Measurements from ENCODE around the gene GNG8. TPM values are rescaled to one million over a fixed set of nuclear protein-coding genes. Genes with fewer than 3 reads are reported as not detected.

Gene GNG8
- total RNA-seq, 3 donors from 2014 or later, result 2.3 TPM; not detected in 2

DNA sequence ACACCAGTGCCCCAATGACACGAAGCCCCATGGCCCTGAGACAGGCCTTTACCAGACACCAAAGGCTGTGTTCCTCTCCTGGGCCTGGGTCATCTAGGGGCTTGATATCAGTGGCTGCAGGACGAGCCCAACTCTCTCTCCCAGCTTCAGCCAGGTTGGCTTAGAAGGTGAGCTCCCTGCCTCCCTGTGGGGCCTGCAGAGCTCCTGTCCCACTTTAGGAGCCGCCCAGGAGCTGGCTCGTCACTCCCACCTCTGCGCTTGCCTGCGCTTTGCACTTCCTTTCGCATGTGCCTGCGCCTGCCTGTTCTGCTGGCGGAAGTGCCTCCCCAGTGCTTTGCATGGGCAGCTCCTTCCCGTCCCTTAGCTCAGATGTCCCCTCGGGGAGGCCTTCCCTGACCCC is 30.0 kb downstream of the GNG8 start:
- intact Hi-C loops (cut with DNase I, micrococcal nuclease), result no loop called here
- no peak for ATAC-seq
- peaks cover 18% of the 10 kb centered on the region for H3K36me3 ChIP-seq (ENCODE audit: low read depth)

DNA sequence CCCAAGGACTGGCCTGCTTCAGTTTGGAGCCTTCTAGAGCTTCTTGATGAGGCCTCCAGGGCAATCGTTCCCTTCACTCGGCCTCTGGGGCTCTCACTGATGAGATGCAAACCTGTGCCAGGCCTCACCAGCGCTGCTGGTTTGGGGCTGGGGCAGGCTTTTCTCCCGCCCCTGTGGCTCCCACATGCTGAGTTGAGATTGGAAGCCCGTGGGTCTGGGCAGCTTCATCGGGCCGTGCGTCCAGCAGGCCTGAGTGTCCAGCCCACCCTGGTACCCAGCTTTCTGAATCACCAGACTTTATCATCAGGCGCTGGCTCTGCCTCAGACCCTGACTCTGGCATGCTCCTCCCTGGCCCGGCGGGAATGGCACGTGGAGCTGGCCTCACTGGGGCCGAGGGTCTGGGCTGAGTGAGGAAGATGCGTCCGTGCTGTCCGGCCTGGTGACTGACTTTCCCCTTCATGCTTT is 30.6 kb downstream of the GNG8 start:
- H3K4me3 ChIP-seq, result no peak overlapping the region
- H3K9me3 ChIP-seq, result no peaks in the 10 kb centered on the region
- peaks cover 18% of the 10 kb centered on the region for H3K4me1 ChIP-seq (ENCODE audit: low read depth)
- DNase-seq (peak in 1 of 3 donors; percentile 16), ATAC-seq (no peak)
- H3K36me3 ChIP-seq (ENCODE audit: low read depth), result peaks cover 18% of the 10 kb centered on the region
- intact Hi-C loops (cut with DNase I, micrococcal nuclease), result no loop called here
- TF ChIP-seq, protein P1, sequence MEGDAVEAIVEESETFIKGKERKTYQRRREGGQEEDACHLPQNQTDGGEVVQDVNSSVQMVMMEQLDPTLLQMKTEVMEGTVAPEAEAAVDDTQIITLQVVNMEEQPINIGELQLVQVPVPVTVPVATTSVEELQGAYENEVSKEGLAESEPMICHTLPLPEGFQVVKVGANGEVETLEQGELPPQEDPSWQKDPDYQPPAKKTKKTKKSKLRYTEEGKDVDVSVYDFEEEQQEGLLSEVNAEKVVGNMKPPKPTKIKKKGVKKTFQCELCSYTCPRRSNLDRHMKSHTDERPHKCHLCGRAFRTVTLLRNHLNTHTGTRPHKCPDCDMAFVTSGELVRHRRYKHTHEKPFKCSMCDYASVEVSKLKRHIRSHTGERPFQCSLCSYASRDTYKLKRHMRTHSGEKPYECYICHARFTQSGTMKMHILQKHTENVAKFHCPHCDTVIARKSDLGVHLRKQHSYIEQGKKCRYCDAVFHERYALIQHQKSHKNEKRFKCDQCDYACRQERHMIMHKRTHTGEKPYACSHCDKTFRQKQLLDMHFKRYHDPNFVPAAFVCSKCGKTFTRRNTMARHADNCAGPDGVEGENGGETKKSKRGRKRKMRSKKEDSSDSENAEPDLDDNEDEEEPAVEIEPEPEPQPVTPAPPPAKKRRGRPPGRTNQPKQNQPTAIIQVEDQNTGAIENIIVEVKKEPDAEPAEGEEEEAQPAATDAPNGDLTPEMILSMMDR (IDR thresholded peaks at IDR 0.05), result no peak

More for the DNA sequence above, 30.0 kb downstream of the GNG8 start:
- no peak for DNase-seq
- H3K4me1 ChIP-seq (ENCODE audit: low read depth), result peaks cover 18% of the 10 kb centered on the region
- no peak overlapping the region for H3K4me3 ChIP-seq
- H3K9me3 ChIP-seq, result no peaks in the 10 kb centered on the region
- TF ChIP-seq, protein P1 (IDR thresholded peaks at IDR 0.05), result no peak

- ATAC-seq (no peak), DNase-seq (peak in 1 of 3 donors; percentile 34)
These were observed 31.1 kb downstream of the GNG8 start for GRCh38 chr19:46604781-46605355.

GRCh38 chr19:46603752-46604231 is 32.2 kb downstream of the GNG8 start:
- ATAC-seq (no peak), DNase-seq (peak in 1 of 3 donors; percentile 35)
- intact Hi-C loops (cut with DNase I, micrococcal nuclease), result no loop called here
- Histone ChIP-seq H3K9me3 (peaks cover 2% of the 10 kb centered on the region), H3K4me3 (no peak overlapping the region), H3K36me3 (ENCODE audit: low read depth) (peaks cover 10% of the 10 kb centered on the region), H3K4me1 (ENCODE audit: low read depth) (peaks cover 18% of the 10 kb centered on the region)
- TF ChIP-seq, protein P1 (IDR thresholded peaks at IDR 0.05), result no peak

More at GRCh38 chr19:46604781-46605355, 31.1 kb downstream of the GNG8 start:
- TF ChIP-seq, protein P1 (IDR thresholded peaks at IDR 0.05), result no peak
- peaks cover 18% of the 10 kb centered on the region for H3K4me1 ChIP-seq (ENCODE audit: low read depth)
- intact Hi-C loops (cut with DNase I, micrococcal nuclease), result no loop called here
- H3K9me3 ChIP-seq, result no peaks in the 10 kb centered on the region
- H3K4me3 ChIP-seq, result no peak overlapping the region
- H3K36me3 ChIP-seq (ENCODE audit: low read depth), result peaks cover 17% of the 10 kb centered on the region

GRCh38 chr19:46603195-46603637 is 32.8 kb downstream of the GNG8 start:
- intact Hi-C loops (cut with DNase I, micrococcal nuclease), result no loop called here
- Histone ChIP-seq H3K9me3 (peaks cover 7% of the 10 kb centered on the region), H3K36me3 (ENCODE audit: low read depth) (peaks cover 4% of the 10 kb centered on the region), H3K4me1 (ENCODE audit: low read depth) (peaks cover 18% of the 10 kb centered on the region), H3K4me3 (no peak overlapping the region)
- DNase-seq (peak; percentile 75 to 83 (median 82)), ATAC-seq (peak; percentile 48)
- TF ChIP-seq, protein P1 (IDR thresholded peaks at IDR 0.05), result no peak

All from mucosa of descending colon (tissue), 3 donors.